SIG-M5 treated with dmso at 0.1 percent for 504 hours (cell line): Measurements from ENCODE around the gene LORICRIN.

Experiments
- DNase-seq: peaks from one replicate; lab custom pipeline; 2025; ENCODE audit not compliant: unreplicated experiment; lab: John Stamatoyannopoulos, UW

Gene LORICRIN

GRCh38 chr1:153302308-153302707 lies 42.8 kb downstream of the LORICRIN start:
- DNase-seq = no peak

GRCh38 chr1:153305682-153306081 lies 46.2 kb downstream of the LORICRIN start:
- no peak for DNase-seq

- DNase-seq = peak; percentile 43
These were observed 47.1 kb downstream of the LORICRIN start for GRCh38 chr1:153306303-153307220.

GRCh38 chr1:153307221-153307600 lies 47.7 kb downstream of the LORICRIN start:
- no peak for DNase-seq

- no peak for DNase-seq
These were observed 49.1 kb downstream of the LORICRIN start for GRCh38 chr1:153308540-153308939.

GRCh38 chr1:153309441-153309840 lies 50.0 kb downstream of the LORICRIN start:
- no peak for DNase-seq

- no peak for DNase-seq
These were observed 51.0 kb downstream of the LORICRIN start for GRCh38 chr1:153310526-153310925.
